Measurements from ENCODE around the gene CHRDL2. TPM values are rescaled to one million over a fixed set of nuclear protein-coding genes. Genes with fewer than 3 reads are reported as not detected.

The CHRDL2 gene
- total RNA-seq, 6 experiments from 2014 or later: 2.9 to 41.4 (median 23.9) TPM

GRCh38 chr11:74676596-74676995 is 54.6 kb downstream of the CHRDL2 start:
- peak in 1 of 3 donors; percentile 8 for DNase-seq
- no peak overlapping the region for H3K27ac ChIP-seq
- intact Hi-C loops (cut with DNase I): no loop called here

DNA sequence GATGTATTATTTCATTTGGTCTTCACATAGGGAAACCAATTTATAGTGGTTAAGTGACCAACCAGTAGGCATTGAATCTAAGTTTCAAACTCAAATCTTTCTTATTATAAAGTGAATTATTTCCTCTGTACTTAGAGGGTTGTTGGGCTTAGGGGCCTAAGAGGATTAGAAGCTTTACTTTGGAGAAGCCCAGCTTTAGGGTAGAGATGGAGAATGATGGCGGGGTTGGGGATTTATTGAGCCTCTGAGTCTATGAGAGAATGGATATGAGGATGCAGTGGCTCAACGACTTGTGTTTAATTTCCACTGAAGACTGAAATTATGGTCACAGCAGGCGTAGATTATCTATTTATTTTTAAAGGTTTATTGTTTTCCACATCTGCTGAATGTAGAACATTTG is 55.5 kb downstream of the CHRDL2 start:
- no peak overlapping the region for H3K27ac ChIP-seq
- H3K4me3 ChIP-seq: no peak overlapping the region
- intact Hi-C loops (cut with DNase I): no loop called here
- ATAC-seq (no peak), DNase-seq (no peak)
- WGBS (ENCODE audit: insufficient coverage, low coverage, low lambda C conversion rate, missing lambda C conversion rate): 94% methylated on average over 3 of the region's 3 CpGs
- H3K27me3 ChIP-seq: no peaks in the 10 kb centered on the region
- peaks cover 0 to 12% (median 4%) of the 10 kb centered on the region in 4 donors for H3K4me1 ChIP-seq
- no peaks in the 10 kb centered on the region for H3K36me3 ChIP-seq
- TF ChIP-seq POLR2A (IDR thresholded peaks at IDR 0.05): no peak
- H3K9me3 ChIP-seq: no peaks in the 10 kb centered on the region

More at GRCh38 chr11:74676596-74676995, 54.6 kb downstream of the CHRDL2 start:
- WGBS (ENCODE audit: insufficient coverage, low coverage, low lambda C conversion rate, missing lambda C conversion rate): 87% methylated on average over 5 of the region's 5 CpGs
- Histone ChIP-seq H3K9me3 (no peaks in the 10 kb centered on the region), H3K4me1 (peaks cover 0 to 12% (median 7%) of the 10 kb centered on the region in 4 donors), H3K36me3 (no peaks in the 10 kb centered on the region), H3K27me3 (no peaks in the 10 kb centered on the region), H3K4me3 (no peak overlapping the region)
- no peak for TF ChIP-seq POLR2A (IDR thresholded peaks at IDR 0.05)
- TF ChIP-seq, protein P1, sequence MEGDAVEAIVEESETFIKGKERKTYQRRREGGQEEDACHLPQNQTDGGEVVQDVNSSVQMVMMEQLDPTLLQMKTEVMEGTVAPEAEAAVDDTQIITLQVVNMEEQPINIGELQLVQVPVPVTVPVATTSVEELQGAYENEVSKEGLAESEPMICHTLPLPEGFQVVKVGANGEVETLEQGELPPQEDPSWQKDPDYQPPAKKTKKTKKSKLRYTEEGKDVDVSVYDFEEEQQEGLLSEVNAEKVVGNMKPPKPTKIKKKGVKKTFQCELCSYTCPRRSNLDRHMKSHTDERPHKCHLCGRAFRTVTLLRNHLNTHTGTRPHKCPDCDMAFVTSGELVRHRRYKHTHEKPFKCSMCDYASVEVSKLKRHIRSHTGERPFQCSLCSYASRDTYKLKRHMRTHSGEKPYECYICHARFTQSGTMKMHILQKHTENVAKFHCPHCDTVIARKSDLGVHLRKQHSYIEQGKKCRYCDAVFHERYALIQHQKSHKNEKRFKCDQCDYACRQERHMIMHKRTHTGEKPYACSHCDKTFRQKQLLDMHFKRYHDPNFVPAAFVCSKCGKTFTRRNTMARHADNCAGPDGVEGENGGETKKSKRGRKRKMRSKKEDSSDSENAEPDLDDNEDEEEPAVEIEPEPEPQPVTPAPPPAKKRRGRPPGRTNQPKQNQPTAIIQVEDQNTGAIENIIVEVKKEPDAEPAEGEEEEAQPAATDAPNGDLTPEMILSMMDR (IDR thresholded peaks at IDR 0.05): no peak
- ATAC-seq: no peak

- Histone ChIP-seq H3K4me3 (no peak overlapping the region), H3K36me3 (no peaks in the 10 kb centered on the region), H3K9me3 (no peaks in the 10 kb centered on the region), H3K27me3 (no peaks in the 10 kb centered on the region), H3K27ac (peak overlapping the region in 1 of 3 donors; percentile 47), H3K4me1 (peaks cover 0 to 12% (median 4%) of the 10 kb centered on the region in 4 donors)
- ATAC-seq (no peak), DNase-seq (no peak)
- 95% methylated on average over 3 of the region's 7 CpGs for WGBS (ENCODE audit: insufficient coverage, low coverage, low lambda C conversion rate, missing lambda C conversion rate)
- no peak for TF ChIP-seq POLR2A (IDR thresholded peaks at IDR 0.05)
- TF ChIP-seq, protein P1 (IDR thresholded peaks at IDR 0.05): no peak
- intact Hi-C loops (cut with DNase I): no loop called here
These were observed 57.4 kb downstream of the CHRDL2 start for GRCh38 chr11:74673693-74674360.

GRCh38 chr11:74672956-74673692 is 58.1 kb downstream of the CHRDL2 start:
- WGBS (ENCODE audit: insufficient coverage, low coverage, low lambda C conversion rate, missing lambda C conversion rate): 35% methylated on average over 11 of the region's 12 CpGs
- DNase-seq: peak in 2 of 3 donors; percentile 59 to 92
- intact Hi-C loops (cut with DNase I): no loop called here

More at GRCh38 chr11:74672956-74673692, 58.1 kb downstream of the CHRDL2 start:
- Histone ChIP-seq H3K4me3 (no peak overlapping the region), H3K27me3 (no peaks in the 10 kb centered on the region), H3K4me1 (peaks cover 0 to 12% (median 4%) of the 10 kb centered on the region in 4 donors), H3K27ac (peak overlapping the region in 1 of 3 donors; percentile 52), H3K36me3 (no peaks in the 10 kb centered on the region), H3K9me3 (no peaks in the 10 kb centered on the region)
- peak; percentile 61 to 93 (median 74) for ATAC-seq
- TF ChIP-seq, protein P1 (IDR thresholded peaks at IDR 0.05): no peak
- TF ChIP-seq POLR2A (IDR thresholded peaks at IDR 0.05): no peak
